Stimulated activated CD4-positive, alpha-beta T cell treated with anti-CD3 and anti-CD28 coated beads, Interleukin-12 subunit alpha, Interleukin-12 subunit beta, amount 100 ng/mL, for 4 hours (primary cell): ENCODE results near the gene CD6.

Experiments used
- DNase-seq: peaks from one replicate; pipeline ENCODE4 v3.0.0-alpha.2; 2020

Gene CD6

DNA sequence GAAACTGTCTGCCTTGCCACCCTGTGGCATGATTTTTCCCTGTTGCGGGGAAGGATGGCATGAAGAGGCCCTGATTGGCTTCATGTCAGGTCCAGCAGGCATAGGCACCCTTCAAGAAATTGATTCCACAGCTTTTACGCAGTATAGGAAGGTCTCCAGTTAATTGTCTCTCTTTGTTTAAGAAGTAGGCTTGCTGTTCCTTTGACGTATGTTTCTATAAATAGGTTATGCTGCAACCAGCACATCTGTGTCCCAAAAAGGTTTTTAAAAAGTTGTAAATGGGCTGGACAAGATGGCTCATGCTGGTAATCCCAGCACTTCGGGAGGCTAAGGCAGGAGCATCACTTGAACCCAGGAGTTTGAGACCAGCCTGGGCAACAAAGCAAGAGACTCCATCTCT is 62.6 kb downstream of the CD6 start:
- no peak for DNase-seq

GRCh38 chr11:61034704-61035525 is 63.4 kb downstream of the CD6 start:
- DNase-seq: no peak

GRCh38 chr11:61035526-61035835 is 64.0 kb downstream of the CD6 start:
- DNase-seq: no peak

- DNase-seq: no peak
Measured at GRCh38 chr11:61037441-61038093, 66.1 kb downstream of the CD6 start.

- DNase-seq: no peak
Measured at GRCh38 chr11:61039916-61040315, 68.4 kb downstream of the CD6 start.

- peak; percentile 65 for DNase-seq
Measured at GRCh38 chr11:61041755-61042518, 70.5 kb downstream of the CD6 start.

GRCh38 chr11:61042537-61042936 is 71.1 kb downstream of the CD6 start:
- no peak for DNase-seq

GRCh38 chr11:61042961-61043540 is 71.6 kb downstream of the CD6 start:
- DNase-seq: no peak

GRCh38 chr11:61045271-61045670 is 73.8 kb downstream of the CD6 start:
- DNase-seq: no peak

DNA sequence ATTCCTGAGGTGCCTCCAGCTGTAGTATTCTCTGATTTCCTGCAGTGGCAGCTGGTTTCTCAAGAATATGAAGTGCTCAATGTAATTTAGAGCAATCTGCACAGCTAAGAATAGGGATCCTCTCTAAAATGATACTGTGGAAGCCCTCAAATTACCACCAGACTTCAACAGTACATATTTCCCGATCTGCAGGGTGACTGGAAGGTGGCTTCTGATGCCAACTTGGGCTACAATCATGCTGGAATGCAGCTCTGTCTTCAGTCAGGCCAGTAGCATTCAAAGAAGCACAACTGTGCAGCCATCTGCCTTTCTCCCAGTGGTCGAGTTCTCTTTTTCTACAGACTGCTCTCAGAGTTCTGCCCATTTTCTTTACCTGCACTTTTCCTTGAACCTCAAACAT is 75.4 kb downstream of the CD6 start:
- DNase-seq: no peak

DNA sequence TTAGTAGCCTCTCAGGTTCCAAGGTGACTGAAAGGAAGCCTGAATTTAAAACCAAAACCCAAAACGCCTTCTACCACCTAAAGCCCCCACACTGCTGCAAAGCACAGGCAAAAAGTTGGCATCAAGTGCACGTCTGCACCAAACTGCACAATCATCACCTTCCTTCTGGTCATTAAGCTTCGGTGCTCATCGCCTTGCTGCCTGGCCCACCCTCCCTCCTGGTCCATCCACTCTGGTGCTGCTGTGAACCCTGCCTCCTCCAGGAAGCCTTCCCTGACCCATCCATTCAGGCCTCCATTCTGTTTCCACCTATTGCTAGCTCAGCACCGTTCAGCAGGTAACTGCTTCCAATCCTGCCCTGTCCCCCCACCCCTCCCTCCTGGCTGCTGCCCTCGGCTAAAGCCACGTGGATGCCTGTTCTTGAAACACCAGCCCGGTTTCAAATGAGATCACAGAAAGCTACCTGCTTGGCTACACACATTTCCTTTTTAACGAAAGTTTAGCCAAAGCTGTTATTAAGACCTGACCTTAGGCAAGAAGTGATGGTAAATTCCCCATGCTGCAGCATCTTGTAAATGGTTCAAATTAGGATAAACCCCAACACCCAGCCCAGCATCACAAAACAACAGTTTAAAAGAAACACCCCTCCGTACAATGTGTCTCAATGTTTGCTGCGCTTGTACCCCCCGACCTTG is 77.0 kb downstream of the CD6 start:
- DNase-seq: no peak

GRCh38 chr11:61049063-61049377 is 77.5 kb downstream of the CD6 start:
- DNase-seq: no peak

DNA sequence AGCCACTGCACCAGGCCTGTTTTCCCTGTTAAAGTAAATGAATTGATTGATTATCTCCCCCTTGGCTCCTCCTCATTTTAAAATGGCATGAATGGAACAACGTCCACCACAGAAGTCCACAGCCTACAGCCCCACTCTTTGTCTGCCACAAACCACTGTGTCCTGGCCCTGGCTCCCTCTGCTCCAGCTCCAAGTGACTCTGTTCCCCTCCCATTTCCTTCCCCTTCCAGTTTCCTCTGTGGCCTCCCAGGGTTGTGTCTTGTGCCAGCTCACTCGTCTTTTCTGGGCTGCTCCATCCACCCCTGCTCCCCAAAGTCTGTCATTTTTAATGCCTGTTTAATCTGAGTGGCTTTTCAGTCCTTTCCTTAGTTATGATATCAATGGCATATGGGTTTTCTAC is 78.4 kb downstream of the CD6 start:
- no peak for DNase-seq

- DNase-seq: no peak
Measured at GRCh38 chr11:61052182-61052972, 80.9 kb downstream of the CD6 start.

GRCh38 chr11:61053191-61053590 is 81.7 kb downstream of the CD6 start:
- no peak for DNase-seq

GRCh38 chr11:61054513-61054912 is 83.0 kb downstream of the CD6 start:
- no peak for DNase-seq

GRCh38 chr11:61054927-61055562 is 83.6 kb downstream of the CD6 start:
- no peak for DNase-seq

DNA sequence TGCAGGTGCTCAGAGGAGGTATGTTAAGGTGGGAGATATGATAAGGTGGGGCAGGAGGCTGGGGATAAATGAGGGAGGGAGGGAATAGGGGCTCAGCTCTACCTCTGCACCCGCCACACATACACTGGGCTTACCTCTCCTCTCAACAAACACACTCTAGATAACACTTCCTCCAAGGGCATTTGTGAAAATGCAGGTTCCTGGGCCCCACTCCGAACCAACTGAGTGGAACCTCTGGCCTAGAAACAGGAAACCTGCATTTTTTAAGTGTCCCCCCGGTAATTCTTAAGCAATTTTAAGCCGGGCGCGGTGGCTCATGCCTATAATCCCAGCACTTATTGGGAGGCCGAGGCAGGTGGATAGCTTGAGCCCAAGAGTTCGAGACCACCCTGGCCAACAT is 84.3 kb downstream of the CD6 start:
- DNase-seq: no peak

- no peak for DNase-seq
Measured at GRCh38 chr11:61056571-61056970, 85.1 kb downstream of the CD6 start.

DNA sequence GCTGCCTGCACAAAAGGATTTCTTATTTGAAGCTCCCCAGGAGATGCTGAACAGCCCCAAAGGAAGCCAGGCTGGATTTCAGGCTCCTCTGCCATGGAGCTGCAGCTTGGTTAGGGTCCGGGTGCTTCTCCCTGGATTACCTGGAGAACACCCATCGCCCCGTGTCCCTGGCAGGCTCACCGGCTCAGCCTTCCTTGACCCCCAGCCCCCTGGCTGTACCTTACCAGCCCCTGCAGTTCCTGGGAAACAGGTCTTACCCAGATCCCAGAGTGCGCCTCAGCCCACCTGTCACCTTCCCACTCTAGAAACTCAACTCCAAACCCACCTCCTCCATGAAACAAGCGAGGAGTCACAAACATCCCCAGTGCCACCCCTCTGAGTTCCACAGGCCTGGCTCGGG is 85.5 kb downstream of the CD6 start:
- no peak for DNase-seq

DNA sequence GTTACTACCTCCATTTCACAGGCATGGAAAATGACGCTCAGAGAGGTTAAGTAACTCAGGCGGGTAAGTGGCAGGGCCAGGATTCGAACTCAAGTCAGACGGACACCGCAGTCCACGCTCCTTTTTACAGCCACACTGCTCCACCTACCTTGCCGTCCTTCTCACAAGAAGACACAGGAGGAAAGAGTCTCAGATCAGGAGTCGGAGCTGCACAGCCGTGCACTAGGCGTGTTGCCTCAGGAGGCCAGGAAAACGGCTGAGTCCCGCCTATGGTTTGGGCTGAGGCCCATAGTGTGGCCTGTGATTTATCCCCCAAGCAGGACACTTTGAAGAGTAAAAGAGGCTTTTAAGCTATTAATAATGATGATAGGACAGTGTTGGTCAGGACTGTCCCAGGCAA is 86.1 kb downstream of the CD6 start:
- no peak for DNase-seq
